ENCODE data around the gene SLC22A12.

- no peak for TF ChIP-seq CTCF (conservative IDR thresholded peaks at IDR 0.05 in 1 of 2, IDR thresholded peaks at IDR 0.05 in 1 of 2; ENCODE audit: extremely low read depth in 1 of 2, insufficient read depth in 1 of 2, low read depth in 1 of 2, low read length in 2 of 2)
- no peak for TF ChIP-seq EZH2 (IDR thresholded peaks at IDR 0.05; ENCODE audit: borderline replicate concordance, low read length)
Measured at GRCh38 chr11:64577202-64577601, 13.8 kb upstream of the SLC22A12 start.

All from mammary epithelial cell (primary cell).